Suppressor macrophage (primary cell): ENCODE data around the gene COL21A1.

Experiments used
- DNase-seq, 4 experiments: peaks; one replicate each; pipeline ENCODE4 v3.0.0-alpha.2; 2020 to 2022

Gene COL21A1

GRCh38 chr6:56244528-56245253 lies 2.7 kb downstream of the COL21A1 start:
- peak; percentile 17 to 72 (median 50) for DNase-seq

GRCh38 chr6:56244089-56244488 lies 3.3 kb downstream of the COL21A1 start:
- DNase-seq, result no peak

- peak; percentile 33 to 81 (median 62) for DNase-seq
Measured at GRCh38 chr6:56243518-56244070, 3.8 kb downstream of the COL21A1 start.

- no peak for DNase-seq
Measured at GRCh38 chr6:56242346-56242745, 5.0 kb downstream of the COL21A1 start.

- DNase-seq, result no peak
Measured at GRCh38 chr6:56241124-56241802, 6.1 kb downstream of the COL21A1 start.

GRCh38 chr6:56238352-56238751 lies 9.0 kb downstream of the COL21A1 start:
- no peak for DNase-seq

- DNase-seq, result no peak
Measured at GRCh38 chr6:56235245-56235644, 12.1 kb downstream of the COL21A1 start.

- no peak for DNase-seq
Measured at GRCh38 chr6:56232436-56232835, 14.9 kb downstream of the COL21A1 start.

GRCh38 chr6:56231827-56232226 lies 15.6 kb downstream of the COL21A1 start:
- DNase-seq, result no peak

- no peak for DNase-seq
Measured at GRCh38 chr6:56230976-56231566, 16.3 kb downstream of the COL21A1 start.

GRCh38 chr6:56227071-56227879 lies 20.1 kb downstream of the COL21A1 start:
- no peak for DNase-seq

GRCh38 chr6:56223995-56224394 lies 23.4 kb downstream of the COL21A1 start:
- no peak for DNase-seq

- DNase-seq, result no peak
Measured at GRCh38 chr6:56222499-56222898, 24.9 kb downstream of the COL21A1 start.

GRCh38 chr6:56220078-56220477 lies 27.3 kb downstream of the COL21A1 start:
- no peak for DNase-seq

GRCh38 chr6:56214703-56215101 lies 32.7 kb downstream of the COL21A1 start:
- no peak for DNase-seq

GRCh38 chr6:56214041-56214702 lies 33.2 kb downstream of the COL21A1 start:
- no peak for DNase-seq

GRCh38 chr6:56211724-56212123 lies 35.7 kb downstream of the COL21A1 start:
- no peak for DNase-seq

- DNase-seq, result no peak
Measured at GRCh38 chr6:56204134-56204533, 43.2 kb downstream of the COL21A1 start.

- no peak for DNase-seq
Measured at GRCh38 chr6:56199956-56200355, 47.4 kb downstream of the COL21A1 start.

- DNase-seq, result no peak
Measured at GRCh38 chr6:56193846-56194245, 53.5 kb downstream of the COL21A1 start.

- no peak for DNase-seq
Measured at GRCh38 chr6:56188429-56188828, 59.0 kb downstream of the COL21A1 start.

- DNase-seq, result no peak
Measured at GRCh38 chr6:56187686-56188085, 59.7 kb downstream of the COL21A1 start.
